ENCODE results near the gene MLXIPL. TPM values are rescaled to one million over a fixed set of nuclear protein-coding genes. Genes with fewer than 3 reads are reported as not detected.

MLXIPL gene
- total RNA-seq, 2 experiments from 2014 or later, result 0.22 TPM; not detected in 1

DNA sequence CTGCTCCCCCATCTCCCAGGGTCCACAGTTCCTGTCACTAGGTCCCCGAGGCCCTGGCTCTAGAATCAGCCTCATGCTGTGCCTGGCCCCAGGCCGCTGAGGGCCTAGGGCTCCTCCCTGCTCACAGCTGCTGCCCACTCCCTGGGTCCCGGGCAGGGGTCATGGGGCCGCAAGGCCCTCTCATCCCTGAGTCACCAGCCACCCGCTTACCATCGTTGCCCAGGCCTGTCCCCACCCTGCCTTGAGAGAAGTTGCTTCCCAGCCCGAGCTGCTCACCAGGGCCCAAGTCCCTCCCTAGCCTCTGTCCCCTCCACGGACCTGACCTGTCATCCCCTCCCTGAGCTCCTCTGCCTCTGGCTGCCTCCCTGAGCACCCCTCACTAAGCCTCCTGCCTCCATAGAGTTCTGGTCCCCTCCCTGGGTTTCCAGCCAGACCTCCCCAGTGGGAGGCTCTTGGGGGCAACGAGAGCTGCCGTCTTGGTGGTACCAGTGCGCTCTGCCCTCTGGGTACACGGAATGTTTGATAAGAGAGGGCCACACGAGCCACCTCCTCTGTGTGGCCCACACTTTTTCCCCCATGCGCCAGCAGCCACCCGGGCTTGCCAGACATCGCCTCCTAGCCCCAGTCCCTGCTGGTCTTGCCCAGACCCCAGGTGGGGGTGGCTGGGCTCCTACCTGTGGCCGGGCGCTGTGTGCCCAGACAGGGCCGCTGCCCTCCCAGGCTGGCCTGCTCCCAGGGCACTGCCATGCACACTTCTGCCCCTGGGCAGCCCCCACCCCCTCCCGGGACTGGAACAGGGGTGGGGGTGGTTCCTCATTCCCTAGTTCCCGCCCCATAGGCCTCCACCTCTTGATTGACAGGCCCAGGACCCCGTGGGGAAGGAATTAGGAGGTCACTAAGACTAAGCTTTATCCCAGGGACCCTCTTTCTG is 21.3 kb downstream of the MLXIPL start:
- no peak for DNase-seq
- CTCF ChIA-PET, result interaction anchor here (0.6 to 1.0 kb wide), 2 partner anchors 42 to 123 kb away, joined by 3 to 4 read pairs; no protein-coding TSS in a partner anchor
- Mint-ChIP-seq H3K4me3 (no peak overlapping the region), H3K4me1 (ENCODE audit: low read depth) (no peaks in the 10 kb centered on the region), H3K27ac (no peak overlapping the region), H3K36me3 (ENCODE audit: low read depth) (no peaks in the 10 kb centered on the region), H3K9me3 (no peaks in the 10 kb centered on the region), H3K27me3 (ENCODE audit: low read depth) (peaks cover 12% of the 10 kb centered on the region)
- intact Hi-C loops (cut with micrococcal nuclease), result no loop called here

- H3K27ac Mint-ChIP-seq, result no peak overlapping the region
- H3K9me3 Mint-ChIP-seq, result no peaks in the 10 kb centered on the region
- DNase-seq, result no peak
- peaks cover 10% of the 10 kb centered on the region for H3K27me3 Mint-ChIP-seq (ENCODE audit: low read depth)
- no peaks in the 10 kb centered on the region for H3K36me3 Mint-ChIP-seq (ENCODE audit: low read depth)
- no peaks in the 10 kb centered on the region for H3K4me1 Mint-ChIP-seq (ENCODE audit: low read depth)
- CTCF ChIA-PET, result interaction anchor here (1.1 kb wide), 1 partner anchor 124 kb away, joined by 3 read pairs; no protein-coding TSS in a partner anchor
- intact Hi-C loops (cut with micrococcal nuclease), result no loop called here
- H3K4me3 Mint-ChIP-seq, result no peak overlapping the region
These were observed 24.4 kb downstream of the MLXIPL start for GRCh38 chr7:73599916-73600315.

GRCh38 chr7:73599151-73599882 is 25.0 kb downstream of the MLXIPL start:
- Mint-ChIP-seq H3K27me3 (ENCODE audit: low read depth) (peaks cover 10% of the 10 kb centered on the region), H3K4me1 (ENCODE audit: low read depth) (no peaks in the 10 kb centered on the region), H3K9me3 (no peaks in the 10 kb centered on the region), H3K4me3 (no peak overlapping the region), H3K27ac (no peak overlapping the region), H3K36me3 (ENCODE audit: low read depth) (no peaks in the 10 kb centered on the region)
- intact Hi-C loops (cut with micrococcal nuclease), result no loop called here
- CTCF ChIA-PET, result interaction anchor here (0.6 to 1.6 kb wide), 5 partner anchors 8 to 366 kb away, joined by 3 to 4 read pairs (median 3); no protein-coding TSS in a partner anchor
- no peak for DNase-seq

GRCh38 chr7:73597978-73598782 is 26.1 kb downstream of the MLXIPL start:
- Mint-ChIP-seq H3K9me3 (no peaks in the 10 kb centered on the region), H3K4me1 (ENCODE audit: low read depth) (no peaks in the 10 kb centered on the region), H3K27me3 (ENCODE audit: low read depth) (peaks cover 10% of the 10 kb centered on the region), H3K36me3 (ENCODE audit: low read depth) (no peaks in the 10 kb centered on the region), H3K27ac (no peak overlapping the region), H3K4me3 (no peak overlapping the region)
- CTCF ChIA-PET, result interaction anchor here (0.6 to 1.6 kb wide), 4 partner anchors 9 to 367 kb away, joined by 3 to 4 read pairs (median 4); no protein-coding TSS in a partner anchor
- no peak for DNase-seq
- intact Hi-C loops (cut with micrococcal nuclease), result no loop called here

DNA sequence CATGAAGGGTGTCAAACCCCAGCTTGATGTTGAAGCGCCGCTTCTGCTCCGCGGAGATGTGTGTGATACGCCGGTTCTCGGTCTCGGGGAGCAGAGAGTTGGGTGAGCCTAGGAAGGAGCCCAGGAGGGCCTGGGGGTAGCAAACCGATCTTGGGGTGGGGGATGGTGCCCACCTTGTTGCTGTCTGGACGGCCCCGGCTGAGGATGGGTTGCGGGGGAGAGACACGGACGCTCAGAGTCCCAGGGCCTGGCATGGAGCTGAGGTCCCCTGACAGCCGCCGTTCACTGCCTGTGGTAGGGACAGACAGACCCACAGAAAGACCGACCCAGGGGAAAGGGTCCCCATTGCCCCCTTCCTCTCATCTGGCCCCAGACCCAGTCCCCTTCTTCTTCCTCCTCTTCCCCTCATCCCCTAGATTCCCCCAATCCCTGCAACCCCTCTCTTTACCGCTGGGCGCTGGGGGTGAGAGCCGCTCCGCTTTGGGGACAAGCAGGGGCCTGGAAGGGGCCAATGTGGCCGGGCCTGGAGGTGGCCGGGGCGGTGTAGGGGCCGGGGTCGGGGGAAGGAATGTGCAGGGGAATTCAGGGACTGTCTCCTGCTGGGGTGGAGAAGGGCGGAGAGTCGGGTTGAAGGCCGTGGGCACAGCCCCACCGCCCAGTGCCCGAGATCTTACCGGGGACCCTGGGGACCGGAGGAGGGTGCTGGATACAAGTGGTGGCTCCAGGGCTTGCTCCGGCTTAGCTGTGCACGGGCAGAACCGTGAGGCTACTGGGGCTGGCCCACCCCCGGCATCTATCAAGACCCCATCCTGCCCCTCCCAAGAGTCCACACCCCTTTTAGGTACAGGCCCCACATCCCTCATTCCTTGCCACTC is 27.9 kb downstream of the MLXIPL start:
- intact Hi-C loops (cut with micrococcal nuclease), result no loop called here
- H3K27ac Mint-ChIP-seq, result no peak overlapping the region
- CTCF ChIA-PET, result interaction anchor here (1.6 kb wide), 1 partner anchor 10 kb away, joined by 10 read pairs; no protein-coding TSS in a partner anchor

DNA sequence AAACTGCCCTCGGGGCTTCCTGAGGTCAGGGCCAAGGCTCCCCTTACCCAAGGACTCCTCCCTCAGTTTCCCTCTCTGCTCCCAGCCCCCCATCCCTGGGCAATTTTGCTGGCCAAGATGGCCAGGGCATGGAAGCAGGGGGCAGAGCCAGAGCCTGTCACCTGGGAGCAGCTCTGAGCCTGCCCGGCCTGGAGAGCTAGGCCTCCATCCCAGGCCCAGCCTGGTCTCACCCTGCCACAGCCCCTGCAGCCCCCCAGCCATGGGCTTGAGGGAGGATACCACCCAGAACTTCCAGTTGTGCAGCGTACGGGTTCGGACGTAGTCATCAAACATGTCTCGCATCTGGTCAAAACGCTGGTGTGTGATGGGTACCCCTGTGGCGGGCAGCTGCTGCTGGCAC is 29.0 kb downstream of the MLXIPL start:
- intact Hi-C loops (cut with micrococcal nuclease), result no loop called here
- Mint-ChIP-seq H3K27ac (no peak overlapping the region), H3K4me3 (no peak overlapping the region), H3K27me3 (ENCODE audit: low read depth) (peaks cover 10% of the 10 kb centered on the region), H3K9me3 (no peaks in the 10 kb centered on the region), H3K36me3 (ENCODE audit: low read depth) (no peaks in the 10 kb centered on the region), H3K4me1 (ENCODE audit: low read depth) (no peaks in the 10 kb centered on the region)
- DNase-seq, result no peak
- CTCF ChIA-PET, result interaction anchor here (1.6 kb wide), 1 partner anchor 11 kb away, joined by 10 read pairs; no protein-coding TSS in a partner anchor

More for the DNA sequence above, 27.9 kb downstream of the MLXIPL start:
- no peak for DNase-seq
- peaks cover 10% of the 10 kb centered on the region for H3K27me3 Mint-ChIP-seq (ENCODE audit: low read depth)
- no peaks in the 10 kb centered on the region for H3K36me3 Mint-ChIP-seq (ENCODE audit: low read depth)
- H3K4me3 Mint-ChIP-seq, result no peak overlapping the region
- no peaks in the 10 kb centered on the region for H3K4me1 Mint-ChIP-seq (ENCODE audit: low read depth)
- H3K9me3 Mint-ChIP-seq, result no peaks in the 10 kb centered on the region

GRCh38 chr7:73593207-73594045 is 30.9 kb downstream of the MLXIPL start:
- CTCF ChIA-PET, result interaction anchor here (1.1 to 1.8 kb wide), 2 partner anchors 11 to 13 kb away, joined by 3 to 4 read pairs; no protein-coding TSS in a partner anchor
- peaks cover 5% of the 10 kb centered on the region for H3K27me3 Mint-ChIP-seq (ENCODE audit: low read depth)
- intact Hi-C loops (cut with micrococcal nuclease), result no loop called here
- no peaks in the 10 kb centered on the region for H3K36me3 Mint-ChIP-seq (ENCODE audit: low read depth)
- DNase-seq, result no peak
- no peak overlapping the region for H3K27ac Mint-ChIP-seq
- no peak overlapping the region for H3K4me3 Mint-ChIP-seq
- no peaks in the 10 kb centered on the region for H3K9me3 Mint-ChIP-seq
- H3K4me1 Mint-ChIP-seq (ENCODE audit: low read depth), result no peaks in the 10 kb centered on the region

DNA sequence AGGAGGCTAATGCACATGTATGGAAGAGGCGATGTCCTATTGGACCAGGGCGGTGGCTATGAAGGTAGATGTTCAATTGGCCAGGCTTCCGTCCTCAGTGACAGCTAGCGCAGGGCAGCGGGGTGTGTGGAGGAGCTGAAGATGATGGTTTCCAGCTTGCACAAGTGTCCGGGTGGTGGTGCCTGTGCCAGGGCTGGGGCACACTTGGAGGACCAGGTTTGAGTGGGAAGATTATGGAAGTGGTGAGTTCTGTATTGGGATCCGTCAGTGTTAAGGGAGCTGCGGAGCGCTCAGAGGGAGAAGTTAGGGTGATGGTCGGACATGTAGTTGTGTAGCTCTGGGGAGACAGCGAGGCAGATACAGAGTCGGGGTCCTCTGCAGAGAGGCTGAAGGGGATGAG is 37.4 kb downstream of the MLXIPL start:
- CTCF ChIA-PET, result interaction anchor here (0.6 to 1.7 kb wide), 5 partner anchors 27 to 148 kb away, joined by 3 to 5 read pairs (median 3); no protein-coding TSS in a partner anchor
- Mint-ChIP-seq H3K4me3 (no peak overlapping the region), H3K27me3 (ENCODE audit: low read depth) (no peaks in the 10 kb centered on the region), H3K9me3 (no peaks in the 10 kb centered on the region), H3K27ac (no peak overlapping the region), H3K4me1 (ENCODE audit: low read depth) (peaks cover 4% of the 10 kb centered on the region), H3K36me3 (ENCODE audit: low read depth) (no peaks in the 10 kb centered on the region)
- intact Hi-C loops (cut with micrococcal nuclease), result no loop called here
- DNase-seq, result no peak

- CTCF ChIA-PET, result no interaction called here
- Mint-ChIP-seq H3K27ac (no peak overlapping the region), H3K4me3 (no peak overlapping the region), H3K9me3 (no peaks in the 10 kb centered on the region), H3K4me1 (ENCODE audit: low read depth) (peaks cover 6% of the 10 kb centered on the region), H3K36me3 (ENCODE audit: low read depth) (no peaks in the 10 kb centered on the region), H3K27me3 (ENCODE audit: low read depth) (no peaks in the 10 kb centered on the region)
- no peak for DNase-seq
- intact Hi-C loops (cut with micrococcal nuclease), result no loop called here
These were observed 39.1 kb downstream of the MLXIPL start for GRCh38 chr7:73585196-73585595.

DNA sequence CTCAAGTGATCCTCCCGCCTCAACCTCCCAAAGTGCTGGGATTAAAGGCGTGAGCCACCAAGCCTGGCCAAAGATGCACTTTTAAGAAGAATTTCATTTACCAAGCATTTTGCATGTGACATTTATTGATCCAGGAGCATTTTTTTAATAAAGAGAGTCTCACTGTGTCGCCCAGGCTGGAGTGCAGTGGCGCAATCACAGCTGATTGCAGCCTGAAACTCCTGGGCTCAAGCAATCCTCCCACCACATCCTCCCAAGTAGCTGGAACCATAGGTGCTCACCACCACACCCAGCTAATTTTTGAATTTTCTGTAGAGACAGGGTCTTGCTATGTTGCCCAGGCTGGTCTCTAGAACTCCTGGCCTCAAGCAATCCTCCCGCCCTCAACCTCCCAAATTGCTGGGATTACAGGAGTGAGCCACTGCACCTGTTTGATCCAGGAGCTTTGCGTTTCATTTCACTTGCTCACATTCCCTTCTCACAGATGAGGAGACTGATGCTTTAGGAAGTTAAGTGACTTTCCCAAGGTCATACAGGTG is 41.6 kb downstream of the MLXIPL start:
- H3K9me3 Mint-ChIP-seq, result no peaks in the 10 kb centered on the region
- CTCF ChIA-PET, result no interaction called here
- intact Hi-C loops (cut with micrococcal nuclease), result no loop called here
- H3K36me3 Mint-ChIP-seq (ENCODE audit: low read depth), result peaks cover 2% of the 10 kb centered on the region
- DNase-seq, result no peak
- no peaks in the 10 kb centered on the region for H3K27me3 Mint-ChIP-seq (ENCODE audit: low read depth)
- no peak overlapping the region for H3K27ac Mint-ChIP-seq
- peaks cover 11% of the 10 kb centered on the region for H3K4me1 Mint-ChIP-seq (ENCODE audit: low read depth)
- H3K4me3 Mint-ChIP-seq, result no peak overlapping the region
